ENCODE data around the gene SSH2.

- TF ChIP-seq, protein P1, sequence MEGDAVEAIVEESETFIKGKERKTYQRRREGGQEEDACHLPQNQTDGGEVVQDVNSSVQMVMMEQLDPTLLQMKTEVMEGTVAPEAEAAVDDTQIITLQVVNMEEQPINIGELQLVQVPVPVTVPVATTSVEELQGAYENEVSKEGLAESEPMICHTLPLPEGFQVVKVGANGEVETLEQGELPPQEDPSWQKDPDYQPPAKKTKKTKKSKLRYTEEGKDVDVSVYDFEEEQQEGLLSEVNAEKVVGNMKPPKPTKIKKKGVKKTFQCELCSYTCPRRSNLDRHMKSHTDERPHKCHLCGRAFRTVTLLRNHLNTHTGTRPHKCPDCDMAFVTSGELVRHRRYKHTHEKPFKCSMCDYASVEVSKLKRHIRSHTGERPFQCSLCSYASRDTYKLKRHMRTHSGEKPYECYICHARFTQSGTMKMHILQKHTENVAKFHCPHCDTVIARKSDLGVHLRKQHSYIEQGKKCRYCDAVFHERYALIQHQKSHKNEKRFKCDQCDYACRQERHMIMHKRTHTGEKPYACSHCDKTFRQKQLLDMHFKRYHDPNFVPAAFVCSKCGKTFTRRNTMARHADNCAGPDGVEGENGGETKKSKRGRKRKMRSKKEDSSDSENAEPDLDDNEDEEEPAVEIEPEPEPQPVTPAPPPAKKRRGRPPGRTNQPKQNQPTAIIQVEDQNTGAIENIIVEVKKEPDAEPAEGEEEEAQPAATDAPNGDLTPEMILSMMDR (conservative IDR thresholded peaks at IDR 0.05 in 1 of 2, IDR thresholded peaks at IDR 0.05 in 1 of 2; ENCODE audit: extremely low read depth in 1 of 2, insufficient read depth in 1 of 2, low read depth in 1 of 2, low read length in 2 of 2): no peak
- TF ChIP-seq EZH2 (IDR thresholded peaks at IDR 0.05; ENCODE audit: borderline replicate concordance, low read length): no peak
Measured at GRCh38 chr17:29697371-29697770, 232.7 kb downstream of the SSH2 start.

All from mammary epithelial cell (primary cell).